HG03354 (cell line): ENCODE measurements around the gene TIMM10.

Source experiments
- ATAC-seq: cut with Tn5 transposase; IDR thresholded peaks from one replicate; pipeline ENCODE4 v1.9.1; 2021; ENCODE audit warnings: mild to moderate bottlenecking; ENCODE audit not compliant: unreplicated experiment, poor library complexity, severe bottlenecking

Gene TIMM10

GRCh38 chr11:57511741-57512430, 18.7 kb downstream of the TIMM10 start:
- ATAC-seq = no peak

DNA sequence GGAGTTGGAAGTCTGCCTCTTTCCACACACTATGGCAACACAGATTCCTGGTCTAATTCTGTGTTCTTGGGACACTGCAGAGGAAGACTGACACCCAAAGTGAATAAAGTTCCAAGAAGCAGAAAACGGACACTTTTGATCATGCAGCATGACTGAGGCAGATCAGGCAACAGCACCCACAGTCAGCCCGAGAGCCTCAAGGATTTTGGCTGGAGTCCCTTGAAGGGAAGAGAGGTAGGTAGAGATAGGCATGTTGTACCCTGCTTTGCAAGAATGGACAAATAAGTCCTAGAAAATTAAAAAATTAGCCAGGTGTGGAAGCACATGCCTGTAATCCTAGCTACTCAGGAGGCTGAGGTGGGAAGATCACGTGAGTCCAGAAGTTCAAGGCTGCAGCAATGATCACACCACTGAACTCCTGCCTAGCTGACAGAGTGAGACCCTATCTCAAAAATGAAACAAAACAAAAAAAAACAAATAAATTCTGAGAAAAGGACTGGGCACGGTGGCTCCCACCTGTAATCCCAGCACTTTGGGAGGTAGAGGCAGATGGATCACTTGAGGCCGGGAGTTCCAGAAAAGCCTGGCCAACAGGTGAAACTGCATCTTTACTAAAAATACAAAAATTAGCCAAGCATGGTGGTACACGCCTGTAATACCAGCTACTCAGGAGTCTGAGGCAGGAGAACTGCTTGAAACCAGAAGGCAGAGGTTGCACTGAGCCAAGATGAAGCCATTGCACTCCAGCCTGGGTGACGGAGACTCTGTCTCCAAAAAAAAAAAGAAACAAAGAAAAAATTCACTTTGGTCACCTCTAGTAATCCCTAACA, 22.0 kb downstream of the TIMM10 start:
- ATAC-seq = no peak

DNA sequence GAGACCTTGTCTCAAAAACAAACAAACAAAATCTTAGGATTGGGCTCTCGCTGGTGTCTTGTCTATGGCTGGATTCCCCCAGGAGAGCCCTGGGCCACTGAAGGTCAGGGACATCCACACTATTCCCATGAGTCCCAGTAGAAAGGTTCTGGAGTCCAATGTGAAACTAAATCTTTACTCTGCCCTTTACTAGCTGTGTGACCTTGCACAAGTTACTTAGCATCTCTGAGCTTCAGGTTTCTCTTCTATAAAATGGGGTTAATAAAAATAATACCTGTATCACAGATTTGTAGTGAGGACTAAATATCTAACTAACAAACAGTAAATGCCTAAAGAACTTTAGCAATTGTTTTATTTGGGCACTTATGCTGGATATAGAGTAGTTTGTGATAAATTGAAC, 24.0 kb downstream of the TIMM10 start:
- no peak for ATAC-seq

GRCh38 chr11:57504511-57504910, 26.0 kb downstream of the TIMM10 start:
- ATAC-seq = no peak

DNA sequence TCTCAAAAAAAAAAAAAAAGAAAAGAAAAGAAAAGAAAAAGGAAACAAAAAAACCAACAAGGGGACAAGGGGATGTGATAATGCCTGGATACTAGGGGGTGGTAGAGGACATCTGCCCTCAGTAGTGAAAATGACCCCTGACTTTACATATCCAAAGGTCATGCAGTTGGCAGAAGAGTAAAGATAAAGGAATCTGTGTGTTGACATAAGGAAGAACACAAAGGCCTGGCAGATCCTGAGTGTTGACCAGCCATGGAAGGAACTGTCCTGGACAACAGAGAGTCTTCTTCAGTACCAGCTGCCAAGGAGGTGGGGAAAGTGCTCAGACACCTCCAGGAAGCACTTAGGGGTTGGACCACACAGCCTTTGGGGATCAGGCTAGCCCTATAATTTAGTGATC, 27.7 kb downstream of the TIMM10 start:
- ATAC-seq = no peak

DNA sequence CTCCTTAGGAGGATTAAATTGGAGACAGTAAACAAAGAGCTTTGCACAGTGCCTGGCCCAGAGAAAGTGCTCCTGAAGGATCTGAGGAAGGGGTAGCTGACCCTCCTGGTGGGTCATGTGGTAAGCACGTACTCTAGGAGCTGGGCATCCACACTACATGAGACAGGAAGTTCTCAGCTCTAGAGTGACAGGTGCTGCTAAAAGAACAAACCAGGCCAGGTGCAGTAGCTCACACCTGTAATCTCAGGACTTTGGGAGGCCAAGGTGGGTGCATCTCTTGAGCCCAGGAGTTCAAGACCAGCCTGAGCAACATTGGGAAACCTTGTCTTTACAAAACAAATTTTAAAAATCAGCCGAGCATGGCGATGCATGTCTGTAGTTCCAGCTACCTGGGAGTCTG, 28.2 kb downstream of the TIMM10 start:
- ATAC-seq = no peak

DNA sequence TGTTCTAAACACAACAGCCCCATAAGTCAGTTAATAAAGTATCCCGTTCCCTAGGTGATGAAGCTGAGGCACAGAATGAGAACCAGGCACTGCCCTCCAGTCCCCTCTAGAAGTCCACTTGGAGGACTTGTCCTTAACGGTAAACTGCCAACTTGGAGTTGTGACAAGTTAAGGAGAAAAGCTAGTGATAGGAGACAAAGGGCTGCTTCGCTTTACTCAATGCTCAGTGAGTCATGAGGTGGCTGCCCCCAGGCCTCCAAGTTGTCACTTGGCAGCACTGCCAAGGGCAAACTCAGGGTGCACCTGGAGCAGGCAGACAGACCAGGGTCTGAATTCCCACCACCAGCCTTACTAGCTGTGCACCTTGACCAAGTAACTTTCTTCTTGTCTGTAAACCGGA, 28.6 kb downstream of the TIMM10 start:
- no peak for ATAC-seq

DNA sequence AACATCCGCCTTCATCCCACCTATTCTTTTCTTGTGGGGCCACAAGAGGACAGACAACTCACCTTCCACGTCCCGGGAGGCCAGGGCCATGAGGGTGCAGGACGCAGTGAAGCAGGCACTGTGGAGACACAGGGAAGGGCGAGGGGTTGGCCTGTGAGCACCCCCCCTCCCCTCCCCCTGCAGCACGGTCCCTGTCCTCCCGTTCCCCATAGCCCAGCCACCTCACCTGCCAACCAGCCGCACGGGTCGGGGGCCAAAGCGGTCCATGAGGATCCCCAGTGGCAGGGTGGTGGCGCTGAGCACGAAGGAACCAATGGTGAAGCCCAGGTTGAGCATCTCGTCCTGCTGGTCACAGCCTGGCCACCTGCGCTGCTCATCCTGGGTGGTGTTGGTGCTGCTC, 29.6 kb downstream of the TIMM10 start:
- ATAC-seq = no peak

DNA sequence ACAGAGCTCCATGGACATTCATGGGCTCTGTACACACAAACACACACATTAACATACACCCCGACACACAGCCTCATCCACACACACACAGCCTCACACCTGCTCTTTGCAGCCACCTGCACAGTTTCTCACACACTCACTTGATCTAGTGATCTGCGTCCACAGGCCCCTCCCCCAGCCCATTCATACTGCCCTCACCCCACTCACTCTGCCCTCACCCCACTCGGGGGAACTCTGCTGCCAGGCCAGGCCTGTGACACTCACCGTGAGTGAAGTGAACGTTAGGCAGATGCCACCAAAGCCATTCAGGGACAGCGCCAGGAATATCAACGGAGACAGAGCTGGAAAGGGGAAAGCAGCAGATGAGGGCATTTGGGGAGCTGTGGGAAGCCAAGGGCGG, 30.0 kb downstream of the TIMM10 start:
- ATAC-seq = no peak

- ATAC-seq = peak; percentile 9
Observed at GRCh38 chr11:57499983-57500461, 30.5 kb downstream of the TIMM10 start.

- ATAC-seq = peak; percentile 100
Observed at GRCh38 chr11:57499413-57499982, 31.1 kb downstream of the TIMM10 start.

DNA sequence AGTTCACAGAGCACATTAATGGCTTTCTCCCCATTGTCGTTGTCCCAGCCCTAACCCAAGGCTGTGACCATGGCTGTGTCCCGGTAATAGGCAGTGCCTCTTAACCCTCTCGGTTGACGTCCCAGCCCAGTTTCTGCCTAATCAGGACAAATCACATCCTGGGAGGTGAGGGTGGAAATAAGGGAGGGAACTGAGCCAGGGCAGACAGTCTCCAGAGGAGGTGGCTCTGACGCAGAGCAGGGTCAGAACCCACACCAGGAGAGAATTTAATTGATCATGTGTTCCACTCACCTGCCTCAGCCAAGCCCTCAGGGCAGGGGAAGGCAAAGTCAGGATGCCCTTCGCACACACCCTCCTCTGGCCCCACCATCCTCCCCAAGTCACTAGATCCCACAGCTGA, 32.0 kb downstream of the TIMM10 start:
- ATAC-seq = no peak

DNA sequence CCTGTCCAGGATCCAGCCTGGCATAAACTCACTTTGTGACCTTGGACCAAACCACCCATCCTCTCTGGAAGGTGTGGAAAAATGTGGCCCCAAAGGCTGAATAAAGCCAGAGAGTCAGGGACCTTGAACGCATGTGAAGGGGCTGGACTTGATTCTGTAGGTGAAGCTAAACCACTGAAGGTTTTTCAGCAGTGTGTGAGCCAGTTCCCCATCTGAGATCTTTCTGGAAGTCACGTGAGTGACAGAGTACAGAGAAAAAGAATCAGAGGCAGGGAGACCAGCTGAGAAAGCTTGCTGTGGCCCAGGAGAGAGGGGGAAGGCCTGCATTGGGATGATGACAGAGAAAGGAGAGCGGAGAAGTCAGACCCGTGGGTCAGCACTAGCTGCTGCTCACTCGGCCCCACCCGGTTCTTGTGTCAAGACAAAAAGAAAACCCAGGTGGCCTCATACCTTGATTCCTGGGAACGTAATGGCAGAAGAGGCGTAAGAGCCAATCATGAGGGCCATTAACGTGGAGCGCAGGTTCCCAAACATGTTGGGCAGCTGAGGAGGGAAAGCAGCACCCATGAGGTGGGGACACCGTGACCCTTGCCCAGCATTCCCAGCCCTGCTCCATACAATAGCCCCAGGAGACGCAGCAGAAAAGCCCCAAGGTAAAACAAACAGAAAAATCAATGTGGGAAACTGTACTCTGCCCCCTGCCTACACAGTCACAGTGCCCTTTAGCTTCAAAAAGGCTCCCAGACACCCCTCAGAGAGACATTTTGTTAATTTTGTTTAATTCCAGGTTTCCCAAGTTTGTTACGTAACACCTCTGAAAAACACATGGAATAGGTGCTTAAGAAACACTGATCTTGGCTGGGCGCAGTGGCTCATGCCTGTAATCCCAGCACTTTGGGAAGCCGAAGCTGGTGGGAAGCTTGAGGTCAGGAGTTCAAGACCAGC, 33.0 kb downstream of the TIMM10 start:
- no peak for ATAC-seq

DNA sequence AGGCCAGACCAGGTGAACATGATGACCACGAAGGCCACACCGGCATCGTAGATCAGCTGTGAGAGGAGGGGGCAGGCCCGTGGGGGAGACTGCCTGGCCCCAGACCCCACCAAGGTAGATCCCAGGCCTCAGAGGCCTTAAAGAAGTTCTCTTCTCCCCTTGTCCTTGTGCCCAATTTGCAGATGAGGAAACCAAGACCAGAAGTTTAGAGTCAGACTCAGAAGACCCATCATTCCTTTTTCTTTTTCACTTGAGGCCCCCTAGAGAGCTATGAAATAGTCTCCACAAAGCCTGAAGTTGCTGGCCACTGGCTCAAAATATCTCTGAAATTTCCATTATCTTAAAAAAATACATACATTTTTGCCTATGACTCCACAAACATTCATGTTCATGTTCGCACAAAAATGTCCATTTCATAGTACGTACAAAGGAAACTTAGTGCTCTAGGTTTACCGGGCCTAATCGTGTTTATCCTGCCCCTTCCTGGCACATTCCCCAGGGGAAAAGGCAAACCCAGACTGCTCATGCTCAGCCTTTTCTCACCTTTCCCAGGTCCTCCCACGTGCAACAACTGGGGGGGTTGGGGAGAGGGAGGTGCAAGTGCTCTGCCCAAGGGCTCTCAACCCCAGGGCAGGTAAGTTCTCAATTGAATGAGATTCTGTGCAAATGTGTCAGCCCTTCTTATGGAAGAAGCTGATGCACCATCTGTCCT, 34.3 kb downstream of the TIMM10 start:
- ATAC-seq = no peak

GRCh38 chr11:57493507-57494503, 36.7 kb downstream of the TIMM10 start:
- peak; percentile 84 for ATAC-seq

- ATAC-seq = no peak
Observed at GRCh38 chr11:57491371-57492061, 39.0 kb downstream of the TIMM10 start.

GRCh38 chr11:57490456-57491248, 39.9 kb downstream of the TIMM10 start:
- no peak for ATAC-seq
